ENCODE results near the gene WEE2. TPM values are rescaled to one million over a fixed set of nuclear protein-coding genes. Genes with fewer than 3 reads are reported as not detected.

WEE2 gene
- total and polyA plus RNA-seq, 2 donors: 0.05 TPM

- Histone ChIP-seq H3K4me3 (ENCODE audit: low read length in 2 of 2) (no peak overlapping the region), H3K4me1 (ENCODE audit: control insufficient read depth in 2 of 2, insufficient read depth in 2 of 2, low read length in 2 of 2) (no peaks in the 10 kb centered on the region), H3K27me3 (ENCODE audit: control insufficient read depth in 2 of 2, insufficient read depth in 1 of 2, low read length in 1 of 2) (no peaks in the 10 kb centered on the region), H3K36me3 (ENCODE audit: control insufficient read depth in 2 of 2, insufficient read depth in 2 of 2, low read length in 1 of 2) (peaks cover 8 to 9% of the 10 kb centered on the region in 2 donors), H3K27ac (ENCODE audit: low read depth in 1 of 2, low read length in 1 of 2) (no peak overlapping the region), H3K9me3 (ENCODE audit: control insufficient read depth in 2 of 2, insufficient read depth in 1 of 2, low read length in 1 of 2) (no peaks in the 10 kb centered on the region)
- DNase-seq (ENCODE audit: low read depth in 6 of 9, low spot score in 9 of 9): no peak
- WGBS: 99% methylated on average over 7 of the region's 7 CpGs
These were observed 36.3 kb upstream of the WEE2 start for GRCh38 chr7:141671705-141672496.

- Histone ChIP-seq H3K4me1 (ENCODE audit: control insufficient read depth in 2 of 2, insufficient read depth in 2 of 2, low read length in 2 of 2) (no peaks in the 10 kb centered on the region), H3K27ac (ENCODE audit: low read depth in 1 of 2, low read length in 1 of 2) (no peak overlapping the region), H3K9me3 (ENCODE audit: control insufficient read depth in 2 of 2, insufficient read depth in 1 of 2, low read length in 1 of 2) (no peaks in the 10 kb centered on the region), H3K4me3 (ENCODE audit: low read length in 2 of 2) (no peak overlapping the region), H3K27me3 (ENCODE audit: control insufficient read depth in 2 of 2, insufficient read depth in 1 of 2, low read length in 1 of 2) (no peaks in the 10 kb centered on the region), H3K36me3 (ENCODE audit: control insufficient read depth in 2 of 2, insufficient read depth in 2 of 2, low read length in 1 of 2) (peaks cover 8 to 9% of the 10 kb centered on the region in 2 donors)
- DNase-seq (ENCODE audit: low read depth in 6 of 9, low spot score in 9 of 9): no peak
- 99% methylated on average over 3 of the region's 3 CpGs for WGBS
These were observed 34.8 kb upstream of the WEE2 start for GRCh38 chr7:141673346-141673745.

- Histone ChIP-seq H3K4me3 (ENCODE audit: low read length in 2 of 2) (no peak overlapping the region), H3K4me1 (ENCODE audit: control insufficient read depth in 2 of 2, insufficient read depth in 2 of 2, low read length in 2 of 2) (no peaks in the 10 kb centered on the region), H3K27ac (ENCODE audit: low read depth in 1 of 2, low read length in 1 of 2) (no peak overlapping the region), H3K27me3 (ENCODE audit: control insufficient read depth in 2 of 2, insufficient read depth in 1 of 2, low read length in 1 of 2) (no peaks in the 10 kb centered on the region), H3K36me3 (ENCODE audit: control insufficient read depth in 2 of 2, insufficient read depth in 2 of 2, low read length in 1 of 2) (peaks cover 8 to 9% of the 10 kb centered on the region in 2 donors), H3K9me3 (ENCODE audit: control insufficient read depth in 2 of 2, insufficient read depth in 1 of 2, low read length in 1 of 2) (no peaks in the 10 kb centered on the region)
- no peak for DNase-seq (ENCODE audit: low read depth in 6 of 9, low spot score in 9 of 9)
- whole genome bisulfite sequencing: 98% methylated on average over 5 of the region's 5 CpGs
These were observed 33.9 kb upstream of the WEE2 start for GRCh38 chr7:141674171-141674671.

DNA sequence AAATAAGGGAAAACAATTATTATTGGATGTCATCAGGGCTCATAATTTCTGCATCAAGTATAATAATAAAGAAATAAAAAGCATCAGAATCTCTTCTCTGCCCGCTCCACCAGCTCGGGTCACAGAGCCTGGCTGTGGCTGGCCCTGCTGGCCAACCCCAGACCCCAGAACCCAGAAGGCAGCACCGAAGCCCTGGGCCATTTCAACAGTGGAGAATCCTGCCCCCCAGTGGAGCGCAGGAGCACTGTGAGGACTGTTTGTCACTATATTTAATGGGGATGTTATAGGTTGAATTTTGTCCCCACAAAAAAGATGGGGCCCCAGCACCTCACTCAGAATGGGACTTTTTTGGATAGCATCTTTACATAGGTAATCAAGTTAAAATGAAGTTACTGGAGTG, 33.5 kb upstream of the WEE2 start:
- WGBS: 91% methylated on average over 4 of the region's 4 CpGs
- no peak overlapping the region for H3K27ac ChIP-seq (ENCODE audit: low read depth in 1 of 2, low read length in 1 of 2)
- no peak overlapping the region for H3K4me3 ChIP-seq (ENCODE audit: low read length in 2 of 2)
- H3K4me1 ChIP-seq (ENCODE audit: control insufficient read depth in 2 of 2, insufficient read depth in 2 of 2, low read length in 2 of 2): no peaks in the 10 kb centered on the region
- H3K9me3 ChIP-seq (ENCODE audit: control insufficient read depth in 2 of 2, insufficient read depth in 1 of 2, low read length in 1 of 2): no peaks in the 10 kb centered on the region
- H3K27me3 ChIP-seq (ENCODE audit: control insufficient read depth in 2 of 2, insufficient read depth in 1 of 2, low read length in 1 of 2): no peaks in the 10 kb centered on the region
- peaks cover 8 to 9% of the 10 kb centered on the region in 2 donors for H3K36me3 ChIP-seq (ENCODE audit: control insufficient read depth in 2 of 2, insufficient read depth in 2 of 2, low read length in 1 of 2)
- DNase-seq (ENCODE audit: low read depth in 6 of 9, low spot score in 9 of 9): no peak

DNA sequence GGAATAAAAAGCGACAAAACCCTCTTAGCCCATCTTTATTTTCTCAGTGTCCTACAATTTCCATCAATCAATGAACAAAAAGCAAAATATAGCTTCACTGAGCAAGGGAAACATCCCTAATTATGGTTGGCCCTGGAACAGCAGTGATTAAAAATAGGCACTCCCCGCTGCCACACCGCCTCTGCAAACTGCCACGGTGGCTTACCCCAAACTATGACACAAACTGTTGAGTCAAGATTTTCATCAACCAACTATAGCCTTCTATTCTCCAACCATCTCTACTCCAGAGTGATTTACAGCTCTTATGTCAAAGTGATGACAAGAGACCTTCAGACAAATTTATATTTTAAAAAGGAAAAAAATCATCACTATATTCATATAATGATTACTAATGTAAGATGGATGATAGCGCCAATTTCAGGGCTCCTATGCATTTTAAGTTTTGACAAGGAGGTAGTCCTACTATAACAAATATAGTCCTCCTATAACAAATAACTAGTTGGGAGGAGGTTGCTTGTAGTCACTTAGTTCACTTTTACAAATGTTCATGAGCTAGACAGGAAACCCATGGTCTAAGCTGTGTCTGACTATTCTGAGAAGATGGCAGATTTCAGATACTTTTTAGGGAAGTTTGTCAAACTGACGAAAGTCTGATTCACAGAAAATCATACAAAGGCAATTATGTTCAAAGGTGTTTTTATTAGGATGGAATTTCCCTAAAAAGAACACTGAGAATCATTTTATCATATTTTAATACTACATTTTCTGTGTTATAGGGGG, 32.5 kb upstream of the WEE2 start:
- WGBS: 81% methylated on average over 6 of the region's 6 CpGs
- peaks cover 8 to 9% of the 10 kb centered on the region in 2 donors for H3K36me3 ChIP-seq (ENCODE audit: control insufficient read depth in 2 of 2, insufficient read depth in 2 of 2, low read length in 1 of 2)
- no peaks in the 10 kb centered on the region for H3K9me3 ChIP-seq (ENCODE audit: control insufficient read depth in 2 of 2, insufficient read depth in 1 of 2, low read length in 1 of 2)
- no peaks in the 10 kb centered on the region for H3K4me1 ChIP-seq (ENCODE audit: control insufficient read depth in 2 of 2, insufficient read depth in 2 of 2, low read length in 2 of 2)
- H3K4me3 ChIP-seq (ENCODE audit: low read length in 2 of 2): no peak overlapping the region
- H3K27me3 ChIP-seq (ENCODE audit: control insufficient read depth in 2 of 2, insufficient read depth in 1 of 2, low read length in 1 of 2): no peaks in the 10 kb centered on the region
- no peak for DNase-seq (ENCODE audit: low read depth in 6 of 9, low spot score in 9 of 9)
- H3K27ac ChIP-seq (ENCODE audit: low read depth in 1 of 2, low read length in 1 of 2): no peak overlapping the region

DNA sequence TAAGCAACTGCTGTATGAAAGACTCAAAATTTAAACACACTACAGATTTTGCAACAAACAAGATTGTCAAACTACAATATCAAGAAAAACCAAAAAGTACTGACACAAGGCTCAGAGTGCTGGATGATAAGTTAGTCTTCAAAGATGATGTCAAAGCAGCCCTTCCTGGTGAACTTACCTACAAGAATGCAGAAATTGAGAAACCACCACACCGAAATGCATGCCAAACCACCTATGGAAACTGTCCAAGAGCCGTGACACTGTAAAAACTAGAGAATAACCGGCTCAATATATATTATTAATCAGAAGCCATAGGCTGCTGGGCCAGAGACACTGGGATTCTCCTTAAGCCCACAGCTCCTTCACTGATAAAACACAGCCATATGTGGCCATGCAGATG, 31.5 kb upstream of the WEE2 start:
- H3K27ac ChIP-seq (ENCODE audit: low read depth in 1 of 2, low read length in 1 of 2): no peak overlapping the region

GRCh38 chr7:141679014-141679413, 29.1 kb upstream of the WEE2 start:
- no peaks in the 10 kb centered on the region for H3K27me3 ChIP-seq (ENCODE audit: control insufficient read depth in 2 of 2, insufficient read depth in 1 of 2, low read length in 1 of 2)
- no peaks in the 10 kb centered on the region for H3K9me3 ChIP-seq (ENCODE audit: control insufficient read depth in 2 of 2, insufficient read depth in 1 of 2, low read length in 1 of 2)
- no peak overlapping the region for H3K27ac ChIP-seq (ENCODE audit: low read depth in 1 of 2, low read length in 1 of 2)
- H3K36me3 ChIP-seq (ENCODE audit: control insufficient read depth in 2 of 2, insufficient read depth in 2 of 2, low read length in 1 of 2): peaks cover 0 to 7% of the 10 kb centered on the region in 2 donors
- DNase-seq (ENCODE audit: low read depth in 6 of 9, low spot score in 9 of 9): no peak
- H3K4me3 ChIP-seq (ENCODE audit: low read length in 2 of 2): no peak overlapping the region
- no peaks in the 10 kb centered on the region for H3K4me1 ChIP-seq (ENCODE audit: control insufficient read depth in 2 of 2, insufficient read depth in 2 of 2, low read length in 2 of 2)

More for the DNA sequence above, 31.5 kb upstream of the WEE2 start:
- DNase-seq (ENCODE audit: low read depth in 6 of 9, low spot score in 9 of 9): no peak
- 50% methylated on average over 3 of the region's 3 CpGs for WGBS
- H3K4me1 ChIP-seq (ENCODE audit: control insufficient read depth in 2 of 2, insufficient read depth in 2 of 2, low read length in 2 of 2): no peaks in the 10 kb centered on the region
- peaks cover 8 to 9% of the 10 kb centered on the region in 2 donors for H3K36me3 ChIP-seq (ENCODE audit: control insufficient read depth in 2 of 2, insufficient read depth in 2 of 2, low read length in 1 of 2)
- no peaks in the 10 kb centered on the region for H3K9me3 ChIP-seq (ENCODE audit: control insufficient read depth in 2 of 2, insufficient read depth in 1 of 2, low read length in 1 of 2)
- H3K4me3 ChIP-seq (ENCODE audit: low read length in 2 of 2): no peak overlapping the region
- H3K27me3 ChIP-seq (ENCODE audit: control insufficient read depth in 2 of 2, insufficient read depth in 1 of 2, low read length in 1 of 2): no peaks in the 10 kb centered on the region

DNA sequence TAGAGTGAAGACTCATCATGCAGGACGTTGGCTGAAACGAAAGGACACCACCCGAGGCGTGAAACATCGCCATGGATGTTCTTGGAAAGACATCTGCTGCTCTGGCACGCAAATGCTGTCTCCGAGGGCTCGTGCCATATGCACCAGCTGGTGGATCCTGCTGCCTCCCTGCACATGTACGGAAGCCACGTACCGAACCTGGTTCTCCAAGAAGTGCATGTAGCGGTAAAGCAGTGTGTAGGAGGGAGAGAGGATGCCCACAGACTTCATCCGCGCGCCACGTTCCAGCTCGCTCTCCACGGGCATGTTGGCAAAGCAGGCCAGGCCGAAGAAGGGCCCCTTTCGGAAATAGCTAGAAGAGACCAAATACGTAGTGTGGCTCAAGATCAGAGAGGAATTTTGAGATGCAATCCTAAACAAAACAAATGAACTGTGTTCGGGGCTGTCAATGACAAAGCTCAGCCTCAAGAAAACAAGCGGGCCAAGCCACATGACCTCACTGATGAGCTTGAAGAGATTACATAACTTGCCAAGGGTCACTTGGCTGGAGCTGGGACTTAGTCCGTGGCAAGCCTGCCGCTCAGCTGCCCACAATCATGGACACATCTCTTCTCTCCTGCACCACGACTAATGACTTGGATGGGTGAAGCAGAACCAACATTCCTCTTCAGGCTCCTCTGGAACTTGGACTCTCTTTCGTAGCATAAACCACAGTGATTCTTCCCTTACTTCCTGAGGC, 22.7 kb upstream of the WEE2 start:
- DNase-seq (ENCODE audit: low read depth in 6 of 9, low spot score in 9 of 9): no peak
- no peaks in the 10 kb centered on the region for H3K9me3 ChIP-seq (ENCODE audit: control insufficient read depth in 2 of 2, insufficient read depth in 1 of 2, low read length in 1 of 2)
- H3K27ac ChIP-seq (ENCODE audit: low read depth in 1 of 2, low read length in 1 of 2): no peak overlapping the region
- peaks cover 9 to 13% of the 10 kb centered on the region in 2 donors for H3K36me3 ChIP-seq (ENCODE audit: control insufficient read depth in 2 of 2, insufficient read depth in 2 of 2, low read length in 1 of 2)
- no peaks in the 10 kb centered on the region for H3K27me3 ChIP-seq (ENCODE audit: control insufficient read depth in 2 of 2, insufficient read depth in 1 of 2, low read length in 1 of 2)
- H3K4me3 ChIP-seq (ENCODE audit: low read length in 2 of 2): no peak overlapping the region
- H3K4me1 ChIP-seq (ENCODE audit: control insufficient read depth in 2 of 2, insufficient read depth in 2 of 2, low read length in 2 of 2): no peaks in the 10 kb centered on the region
- 97% methylated on average over 27 of the region's 27 CpGs for WGBS
